ENCODE data around the gene LRMDA. TPM values are rescaled to one million over a fixed set of nuclear protein-coding genes. Genes with fewer than 3 reads are reported as not detected.

LRMDA gene
- total and polyA plus RNA-seq, 2 of the 8 experiments (the other 6 are each of a cell fraction or from before 2014, with no cell fraction given): 0.86 to 2.8 TPM

DNA sequence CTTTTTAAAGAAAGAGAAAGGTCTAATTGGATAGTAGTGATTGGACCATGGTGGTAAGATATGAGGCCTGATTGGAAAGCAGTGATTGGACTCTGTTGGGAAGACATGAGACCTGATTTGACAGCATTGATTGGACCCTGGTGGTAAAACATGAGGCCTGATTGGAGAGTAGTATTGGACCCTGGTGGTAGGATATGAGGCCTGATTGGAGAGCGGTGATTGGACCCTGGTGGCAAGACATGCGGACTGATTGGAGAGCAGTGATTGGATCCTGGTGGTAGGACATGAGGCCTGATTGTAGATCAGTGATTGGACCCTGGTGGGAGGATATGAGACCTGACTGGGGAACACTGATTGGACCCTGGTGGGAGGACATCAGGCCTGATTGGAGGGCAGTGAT lies 444.3 kb downstream of the LRMDA start (continued):
- TF ChIP-seq, protein P1, sequence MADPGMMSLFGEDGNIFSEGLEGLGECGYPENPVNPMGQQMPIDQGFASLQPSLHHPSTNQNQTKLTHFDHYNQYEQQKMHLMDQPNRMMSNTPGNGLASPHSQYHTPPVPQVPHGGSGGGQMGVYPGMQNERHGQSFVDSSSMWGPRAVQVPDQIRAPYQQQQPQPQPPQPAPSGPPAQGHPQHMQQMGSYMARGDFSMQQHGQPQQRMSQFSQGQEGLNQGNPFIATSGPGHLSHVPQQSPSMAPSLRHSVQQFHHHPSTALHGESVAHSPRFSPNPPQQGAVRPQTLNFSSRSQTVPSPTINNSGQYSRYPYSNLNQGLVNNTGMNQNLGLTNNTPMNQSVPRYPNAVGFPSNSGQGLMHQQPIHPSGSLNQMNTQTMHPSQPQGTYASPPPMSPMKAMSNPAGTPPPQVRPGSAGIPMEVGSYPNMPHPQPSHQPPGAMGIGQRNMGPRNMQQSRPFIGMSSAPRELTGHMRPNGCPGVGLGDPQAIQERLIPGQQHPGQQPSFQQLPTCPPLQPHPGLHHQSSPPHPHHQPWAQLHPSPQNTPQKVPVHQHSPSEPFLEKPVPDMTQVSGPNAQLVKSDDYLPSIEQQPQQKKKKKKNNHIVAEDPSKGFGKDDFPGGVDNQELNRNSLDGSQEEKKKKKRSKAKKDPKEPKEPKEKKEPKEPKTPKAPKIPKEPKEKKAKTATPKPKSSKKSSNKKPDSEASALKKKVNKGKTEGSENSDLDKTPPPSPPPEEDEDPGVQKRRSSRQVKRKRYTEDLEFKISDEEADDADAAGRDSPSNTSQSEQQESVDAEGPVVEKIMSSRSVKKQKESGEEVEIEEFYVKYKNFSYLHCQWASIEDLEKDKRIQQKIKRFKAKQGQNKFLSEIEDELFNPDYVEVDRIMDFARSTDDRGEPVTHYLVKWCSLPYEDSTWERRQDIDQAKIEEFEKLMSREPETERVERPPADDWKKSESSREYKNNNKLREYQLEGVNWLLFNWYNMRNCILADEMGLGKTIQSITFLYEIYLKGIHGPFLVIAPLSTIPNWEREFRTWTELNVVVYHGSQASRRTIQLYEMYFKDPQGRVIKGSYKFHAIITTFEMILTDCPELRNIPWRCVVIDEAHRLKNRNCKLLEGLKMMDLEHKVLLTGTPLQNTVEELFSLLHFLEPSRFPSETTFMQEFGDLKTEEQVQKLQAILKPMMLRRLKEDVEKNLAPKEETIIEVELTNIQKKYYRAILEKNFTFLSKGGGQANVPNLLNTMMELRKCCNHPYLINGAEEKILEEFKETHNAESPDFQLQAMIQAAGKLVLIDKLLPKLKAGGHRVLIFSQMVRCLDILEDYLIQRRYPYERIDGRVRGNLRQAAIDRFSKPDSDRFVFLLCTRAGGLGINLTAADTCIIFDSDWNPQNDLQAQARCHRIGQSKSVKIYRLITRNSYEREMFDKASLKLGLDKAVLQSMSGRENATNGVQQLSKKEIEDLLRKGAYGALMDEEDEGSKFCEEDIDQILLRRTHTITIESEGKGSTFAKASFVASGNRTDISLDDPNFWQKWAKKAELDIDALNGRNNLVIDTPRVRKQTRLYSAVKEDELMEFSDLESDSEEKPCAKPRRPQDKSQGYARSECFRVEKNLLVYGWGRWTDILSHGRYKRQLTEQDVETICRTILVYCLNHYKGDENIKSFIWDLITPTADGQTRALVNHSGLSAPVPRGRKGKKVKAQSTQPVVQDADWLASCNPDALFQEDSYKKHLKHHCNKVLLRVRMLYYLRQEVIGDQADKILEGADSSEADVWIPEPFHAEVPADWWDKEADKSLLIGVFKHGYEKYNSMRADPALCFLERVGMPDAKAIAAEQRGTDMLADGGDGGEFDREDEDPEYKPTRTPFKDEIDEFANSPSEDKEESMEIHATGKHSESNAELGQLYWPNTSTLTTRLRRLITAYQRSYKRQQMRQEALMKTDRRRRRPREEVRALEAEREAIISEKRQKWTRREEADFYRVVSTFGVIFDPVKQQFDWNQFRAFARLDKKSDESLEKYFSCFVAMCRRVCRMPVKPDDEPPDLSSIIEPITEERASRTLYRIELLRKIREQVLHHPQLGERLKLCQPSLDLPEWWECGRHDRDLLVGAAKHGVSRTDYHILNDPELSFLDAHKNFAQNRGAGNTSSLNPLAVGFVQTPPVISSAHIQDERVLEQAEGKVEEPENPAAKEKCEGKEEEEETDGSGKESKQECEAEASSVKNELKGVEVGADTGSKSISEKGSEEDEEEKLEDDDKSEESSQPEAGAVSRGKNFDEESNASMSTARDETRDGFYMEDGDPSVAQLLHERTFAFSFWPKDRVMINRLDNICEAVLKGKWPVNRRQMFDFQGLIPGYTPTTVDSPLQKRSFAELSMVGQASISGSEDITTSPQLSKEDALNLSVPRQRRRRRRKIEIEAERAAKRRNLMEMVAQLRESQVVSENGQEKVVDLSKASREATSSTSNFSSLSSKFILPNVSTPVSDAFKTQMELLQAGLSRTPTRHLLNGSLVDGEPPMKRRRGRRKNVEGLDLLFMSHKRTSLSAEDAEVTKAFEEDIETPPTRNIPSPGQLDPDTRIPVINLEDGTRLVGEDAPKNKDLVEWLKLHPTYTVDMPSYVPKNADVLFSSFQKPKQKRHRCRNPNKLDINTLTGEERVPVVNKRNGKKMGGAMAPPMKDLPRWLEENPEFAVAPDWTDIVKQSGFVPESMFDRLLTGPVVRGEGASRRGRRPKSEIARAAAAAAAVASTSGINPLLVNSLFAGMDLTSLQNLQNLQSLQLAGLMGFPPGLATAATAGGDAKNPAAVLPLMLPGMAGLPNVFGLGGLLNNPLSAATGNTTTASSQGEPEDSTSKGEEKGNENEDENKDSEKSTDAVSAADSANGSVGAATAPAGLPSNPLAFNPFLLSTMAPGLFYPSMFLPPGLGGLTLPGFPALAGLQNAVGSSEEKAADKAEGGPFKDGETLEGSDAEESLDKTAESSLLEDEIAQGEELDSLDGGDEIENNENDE (IDR thresholded peaks at IDR 0.05; ENCODE audit: insufficient replicate concordance, low read length): no peak
- TF ChIP-seq JUN (IDR thresholded peaks at IDR 0.05; ENCODE audit: low read depth, low read length) (no peak), EGR1 (IDR thresholded peaks at IDR 0.05; ENCODE audit: borderline replicate concordance, low read depth, low read length) (no peak), HDAC2 (IDR thresholded peaks at IDR 0.05; ENCODE audit: borderline replicate concordance in 1 of 2, low read depth in 2 of 2, low read length in 2 of 2) (no peak), SP1 (IDR thresholded peaks at IDR 0.05; ENCODE audit: low read depth, low read length) (no peak), EZH2 (IDR thresholded peaks at IDR 0.05; ENCODE audit: low read depth, low read length, severe bottlenecking) (no peak), MAFK (IDR thresholded peaks at IDR 0.05; ENCODE audit: low read depth, low read length) (no peak), CTBP2 (IDR thresholded peaks at IDR 0.05; ENCODE audit: borderline replicate concordance, insufficient read depth, insufficient read length, low read length) (no peak), CEBPB (IDR thresholded peaks at IDR 0.05; ENCODE audit: low read depth, low read length) (no peak), RNF2 (IDR thresholded peaks at IDR 0.05; ENCODE audit: borderline replicate concordance, low read depth, low read length, missing control alignments, poor library complexity, severe bottlenecking) (no peak), POLR2A (IDR thresholded peaks at IDR 0.05; ENCODE audit: control extremely low read depth in 1 of 2, low read depth in 2 of 2, low read length in 2 of 2) (no peak)
